Ovary (tissue), 3 donors: ENCODE data around the gene BCAS4.

Experiments
- EP300 ChIP-seq: sonication (generic); formaldehyde crosslinking; IDR thresholded peaks from one replicate; pipeline ENCODE4 v1.6.1; 2017; ENCODE audit warnings: antibody characterized with exemption
- POLR2A ChIP-seq: fragments of 450-650 bp; IDR thresholded peaks from one replicate; pipeline ENCODE4 v1.6.1; 2017; ENCODE audit warnings: antibody characterized with exemption, mild to moderate bottlenecking, moderate library complexity
- TF ChIP-seq, protein P1 (sequence below), 3 donors: fragments of 450-650 bp in 2 of 3; fragments of 200-600 bp in 1 of 3; IDR thresholded peaks; one replicate each; pipeline versions ENCODE4 v1.5.1 to v1.8.0; 2016 to 2022; ENCODE audit warnings: antibody characterized with exemption in 3 of 3, mild to moderate bottlenecking in 1 of 3
- donor health status: DM: no; HTN: no; CAD: no.

GRCh38 chr20:50861012-50861411 is 66.2 kb downstream of the BCAS4 start:
- TF ChIP-seq, protein P1, sequence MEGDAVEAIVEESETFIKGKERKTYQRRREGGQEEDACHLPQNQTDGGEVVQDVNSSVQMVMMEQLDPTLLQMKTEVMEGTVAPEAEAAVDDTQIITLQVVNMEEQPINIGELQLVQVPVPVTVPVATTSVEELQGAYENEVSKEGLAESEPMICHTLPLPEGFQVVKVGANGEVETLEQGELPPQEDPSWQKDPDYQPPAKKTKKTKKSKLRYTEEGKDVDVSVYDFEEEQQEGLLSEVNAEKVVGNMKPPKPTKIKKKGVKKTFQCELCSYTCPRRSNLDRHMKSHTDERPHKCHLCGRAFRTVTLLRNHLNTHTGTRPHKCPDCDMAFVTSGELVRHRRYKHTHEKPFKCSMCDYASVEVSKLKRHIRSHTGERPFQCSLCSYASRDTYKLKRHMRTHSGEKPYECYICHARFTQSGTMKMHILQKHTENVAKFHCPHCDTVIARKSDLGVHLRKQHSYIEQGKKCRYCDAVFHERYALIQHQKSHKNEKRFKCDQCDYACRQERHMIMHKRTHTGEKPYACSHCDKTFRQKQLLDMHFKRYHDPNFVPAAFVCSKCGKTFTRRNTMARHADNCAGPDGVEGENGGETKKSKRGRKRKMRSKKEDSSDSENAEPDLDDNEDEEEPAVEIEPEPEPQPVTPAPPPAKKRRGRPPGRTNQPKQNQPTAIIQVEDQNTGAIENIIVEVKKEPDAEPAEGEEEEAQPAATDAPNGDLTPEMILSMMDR (IDR thresholded peaks at IDR 0.05), result no peak
- TF ChIP-seq POLR2A (no peak), EP300 (no peak)
